ENCODE data around the gene GDNF.
A peak's percentile ranks its signal among the peaks of the same experiment; 100 is the strongest.
"Not testable (repeated sequence)": the region's sequence is repeated elsewhere in the genome, so short reads cannot be mapped to it uniquely, and the experiment has no call there.

Gene GDNF

GRCh38 chr5:37792975-37793631, 46.7 kb downstream of the GDNF start:
- TF ChIP-seq POLR2A (IDR thresholded peaks at IDR 0.05; ENCODE audit: low read length) (no peak), GATA1 (IDR thresholded peaks at IDR 0.05; ENCODE audit: low read depth, low read length) (no peak)
- DNase-seq: no peak

GRCh38 chr5:37791321-37791720, 48.5 kb downstream of the GDNF start:
- TF ChIP-seq POLR2A (IDR thresholded peaks at IDR 0.05; ENCODE audit: low read length) (no peak), GATA1 (IDR thresholded peaks at IDR 0.05; ENCODE audit: low read depth, low read length) (no peak)
- DNase-seq: no peak

GRCh38 chr5:37789991-37790390, 49.9 kb downstream of the GDNF start:
- TF ChIP-seq POLR2A (IDR thresholded peaks at IDR 0.05; ENCODE audit: low read length): no peak
- no peak for TF ChIP-seq GATA1 (IDR thresholded peaks at IDR 0.05; ENCODE audit: low read depth, low read length)
- no peak for DNase-seq

GRCh38 chr5:37787742-37788141, 52.1 kb downstream of the GDNF start:
- no peak for TF ChIP-seq POLR2A (IDR thresholded peaks at IDR 0.05; ENCODE audit: low read length)
- no peak for TF ChIP-seq GATA1 (IDR thresholded peaks at IDR 0.05; ENCODE audit: low read depth, low read length)
- DNase-seq: no peak

GRCh38 chr5:37786862-37787519, 52.9 kb downstream of the GDNF start:
- TF ChIP-seq GATA1 (IDR thresholded peaks at IDR 0.05; ENCODE audit: low read depth, low read length) (no peak), POLR2A (IDR thresholded peaks at IDR 0.05; ENCODE audit: low read length) (no peak)
- no peak for DNase-seq

GRCh38 chr5:37786416-37786815, 53.4 kb downstream of the GDNF start:
- DNase-seq: no peak
- TF ChIP-seq GATA1 (IDR thresholded peaks at IDR 0.05; ENCODE audit: low read depth, low read length): no peak
- no peak for TF ChIP-seq POLR2A (IDR thresholded peaks at IDR 0.05; ENCODE audit: low read length)

DNA sequence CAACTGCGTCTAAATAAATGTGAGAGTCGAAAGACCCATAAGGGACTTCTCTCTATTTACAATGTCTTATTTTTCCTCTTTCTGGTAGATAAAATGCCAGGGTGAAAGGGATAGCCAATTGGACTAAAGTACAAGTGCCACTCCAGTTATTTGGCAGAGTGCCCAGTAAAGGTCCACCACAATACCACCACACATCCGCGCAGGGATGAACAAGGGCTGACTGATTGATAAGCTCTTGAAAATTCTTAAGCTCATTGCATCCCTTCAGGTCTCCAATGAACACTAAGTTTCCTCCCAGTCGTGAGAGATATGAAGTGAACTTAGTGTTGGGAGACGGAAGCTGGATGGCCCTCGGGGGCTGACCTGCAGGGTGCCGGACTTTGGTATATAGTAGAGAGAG, 58.4 kb downstream of the GDNF start:
- DNase-seq: not testable (repeated sequence)

- TF ChIP-seq GATA1 (IDR thresholded peaks at IDR 0.05; ENCODE audit: low read depth, low read length) (no peak), POLR2A (IDR thresholded peaks at IDR 0.05; ENCODE audit: low read length) (no peak)
- no peak for DNase-seq
Observed at GRCh38 chr5:37777432-37778130, 62.3 kb downstream of the GDNF start.

DNA sequence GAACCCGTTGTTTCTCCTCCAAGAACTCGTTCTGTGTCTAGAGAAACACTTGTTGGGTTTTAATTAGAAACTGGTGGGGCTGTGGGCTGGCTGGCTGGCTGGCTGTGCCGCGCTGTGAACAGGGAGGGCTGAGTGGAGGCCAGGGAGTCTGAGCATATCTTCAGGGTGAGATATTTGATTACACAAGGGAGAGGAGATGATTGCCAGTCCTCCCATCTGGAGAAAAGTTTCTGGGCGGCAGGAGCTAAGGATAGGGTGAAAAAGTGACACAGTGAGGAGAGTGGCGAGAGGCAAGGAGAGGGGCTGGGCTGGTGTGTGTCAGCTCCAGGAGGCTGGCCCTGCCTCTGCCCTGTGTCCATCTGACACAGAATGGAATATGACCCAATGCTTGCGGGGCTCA, 63.0 kb downstream of the GDNF start:
- TF ChIP-seq GATA1 (IDR thresholded peaks at IDR 0.05; ENCODE audit: low read depth, low read length) (no peak), POLR2A (IDR thresholded peaks at IDR 0.05; ENCODE audit: low read length) (no peak)
- DNase-seq: no peak

- TF ChIP-seq POLR2A (IDR thresholded peaks at IDR 0.05; ENCODE audit: low read length) (no peak), GATA1 (IDR thresholded peaks at IDR 0.05; ENCODE audit: low read depth, low read length) (no peak)
Observed at GRCh38 chr5:37774912-37775483, 64.8 kb downstream of the GDNF start.

GRCh38 chr5:37773809-37774208, 66.0 kb downstream of the GDNF start:
- no peak for DNase-seq
- TF ChIP-seq GATA1 (IDR thresholded peaks at IDR 0.05; ENCODE audit: low read depth, low read length) (no peak), POLR2A (IDR thresholded peaks at IDR 0.05; ENCODE audit: low read length) (no peak)

More at GRCh38 chr5:37774912-37775483, 64.8 kb downstream of the GDNF start:
- DNase-seq: peak; percentile 41 to 43

DNA sequence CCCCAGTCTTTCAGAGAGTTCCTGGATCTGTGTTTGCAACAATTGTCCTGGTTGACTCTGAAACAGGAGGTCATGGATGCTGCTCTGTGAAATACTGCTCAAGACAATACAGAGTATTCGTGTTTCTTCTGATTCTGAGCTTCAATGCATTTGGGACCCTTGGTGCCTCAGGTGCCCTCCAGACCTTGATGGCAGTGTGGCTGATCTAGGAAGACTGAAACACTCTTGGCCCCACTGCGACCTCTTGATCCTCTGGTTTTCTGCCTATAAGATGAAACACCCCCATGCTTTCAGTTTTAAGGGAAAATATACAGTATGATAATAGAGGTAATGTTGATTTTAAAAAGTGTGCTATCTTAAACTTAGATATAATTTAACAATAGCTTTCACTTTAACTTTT, 67.6 kb downstream of the GDNF start:
- no peak for DNase-seq
- no peak for TF ChIP-seq GATA1 (IDR thresholded peaks at IDR 0.05; ENCODE audit: low read depth, low read length)
- no peak for TF ChIP-seq POLR2A (IDR thresholded peaks at IDR 0.05; ENCODE audit: low read length)

DNA sequence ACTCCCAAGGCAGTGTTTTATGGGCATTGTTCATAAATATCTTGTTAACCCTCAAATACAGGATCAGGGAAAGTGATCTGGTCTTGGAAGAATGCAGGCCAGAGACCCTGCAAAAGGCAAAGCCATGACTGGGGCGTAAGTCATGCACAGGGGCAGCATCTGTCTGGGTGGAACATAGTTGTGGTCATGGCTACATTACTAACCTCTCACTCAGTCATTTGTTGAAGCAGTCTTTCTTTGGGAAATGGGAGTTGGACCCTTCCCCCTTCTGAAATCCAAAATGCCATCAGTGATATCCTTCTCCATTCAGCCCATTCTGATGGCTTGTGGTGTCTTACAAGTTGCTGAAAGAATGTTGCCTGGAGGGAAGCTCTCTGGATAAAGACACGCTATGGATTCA, 68.1 kb downstream of the GDNF start:
- no peak for DNase-seq

GRCh38 chr5:37771203-37771611, 68.6 kb downstream of the GDNF start:
- no peak for TF ChIP-seq POLR2A (IDR thresholded peaks at IDR 0.05; ENCODE audit: low read length)
- TF ChIP-seq GATA1 (IDR thresholded peaks at IDR 0.05; ENCODE audit: low read depth, low read length): no peak
- no peak for DNase-seq

More for the DNA sequence above, 68.1 kb downstream of the GDNF start:
- no peak for TF ChIP-seq POLR2A (IDR thresholded peaks at IDR 0.05; ENCODE audit: low read length)
- no peak for TF ChIP-seq GATA1 (IDR thresholded peaks at IDR 0.05; ENCODE audit: low read depth, low read length)
